Pulmonary artery endothelial cell (primary cell): Measurements from ENCODE around the gene PHF3. TPM values are rescaled to one million over a fixed set of nuclear protein-coding genes. Genes with fewer than 3 reads are reported as not detected.

Experiments
- DNase-seq: peaks from one replicate; pipeline ENCODE4 v3.0.0-alpha.2; 2011; ENCODE audit warnings: low read depth, low spot score
- total RNA-seq: library from RNA; depleted of rRNA; stranded (reverse); fragments of >200 nt; gene quantifications from 2 replicates; pipeline ENCODE4 v1.2.3, GENCODE V29; 2014

Gene PHF3
- total RNA-seq, 1 donor from 2014 or later: 39.2 TPM

DNA sequence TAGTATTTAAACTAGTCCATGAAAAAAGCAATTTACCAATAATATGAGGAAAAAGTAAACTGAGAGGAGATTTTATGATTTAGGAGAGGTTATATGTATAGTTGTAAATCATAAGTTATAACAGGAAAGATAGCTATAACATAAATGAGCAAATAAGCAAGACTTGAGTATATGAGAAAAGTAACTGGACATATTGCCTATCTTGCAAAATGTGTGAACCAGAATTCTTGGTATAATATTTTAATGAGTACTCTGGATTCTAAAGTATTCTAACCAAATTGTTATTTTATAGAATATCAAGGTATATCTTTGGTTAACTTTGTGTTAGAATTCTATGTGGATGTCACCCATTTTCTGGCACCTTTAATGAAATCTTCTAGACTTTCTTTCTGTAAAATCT, 124.6 kb downstream of the PHF3 start:
- DNase-seq: no peak

- no peak for DNase-seq
Measured at GRCh38 chr6:63764318-63764916, 128.8 kb downstream of the PHF3 start.

Other genes starting within 250 kb of the PHF3 start
- 40.2 and 43.4 TPM in 2 replicates for gene PTP4A1, start 63.3 kb upstream of the PHF3 start, total RNA-seq